OCI-M2 (cell line): ENCODE data around the gene SGCA.
A peak's percentile ranks its signal among the peaks of the same experiment; 100 is the strongest.

Source experiments
- DNase-seq: peaks from one replicate; lab custom pipeline; 2025; ENCODE audit not compliant: unreplicated experiment; lab: John Stamatoyannopoulos, UW

Gene SGCA

GRCh38 chr17:50149091-50149416 lies 16.8 kb upstream of the SGCA start:
- no peak for DNase-seq

DNA sequence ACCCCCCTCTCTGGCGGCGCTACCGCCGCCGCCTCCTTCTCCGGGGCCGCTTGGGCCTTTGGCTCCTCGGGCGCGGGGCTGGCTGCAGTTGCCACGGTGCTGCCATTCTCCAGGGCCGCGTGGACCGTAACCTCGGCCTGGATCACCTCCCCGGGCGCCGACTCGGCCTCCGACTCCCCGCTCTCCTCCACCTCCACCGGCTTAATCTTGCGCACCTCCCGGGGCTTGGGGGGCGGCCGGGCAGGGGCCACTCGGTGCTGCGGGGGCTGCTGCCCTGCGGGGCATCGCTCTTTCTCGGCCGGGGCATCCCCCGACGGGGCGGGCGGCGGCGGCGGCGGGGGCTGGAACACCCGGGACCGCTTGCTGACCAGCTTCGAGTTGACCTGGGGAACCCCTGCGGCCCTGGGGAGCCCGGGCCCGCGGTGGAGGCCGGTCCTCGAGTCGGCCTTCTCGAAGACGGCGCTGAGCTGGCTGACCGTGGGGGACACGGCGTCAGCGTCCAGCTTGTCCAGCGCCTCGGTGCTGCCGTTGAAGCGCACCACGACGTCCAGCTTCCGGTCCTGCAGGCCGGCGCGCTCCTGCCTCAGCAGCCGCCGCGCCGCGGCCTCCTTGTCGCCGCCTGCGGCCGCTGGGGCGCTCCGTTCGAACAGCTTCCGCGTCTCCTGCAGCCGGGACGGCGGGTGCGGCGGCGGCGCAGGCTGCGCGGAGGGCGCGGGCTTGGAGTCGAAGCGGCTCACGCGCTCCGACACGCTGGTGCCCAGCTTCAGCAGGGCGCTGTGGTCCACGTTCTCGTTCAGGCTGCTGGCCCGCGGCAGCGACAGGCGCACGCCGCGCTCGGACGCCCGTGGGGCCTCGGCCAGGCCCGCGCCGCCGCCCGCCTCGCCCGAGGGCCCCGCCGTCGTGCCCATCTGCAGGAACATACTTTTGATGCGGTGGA lies 16.1 kb upstream of the SGCA start:
- DNase-seq: no peak

DNA sequence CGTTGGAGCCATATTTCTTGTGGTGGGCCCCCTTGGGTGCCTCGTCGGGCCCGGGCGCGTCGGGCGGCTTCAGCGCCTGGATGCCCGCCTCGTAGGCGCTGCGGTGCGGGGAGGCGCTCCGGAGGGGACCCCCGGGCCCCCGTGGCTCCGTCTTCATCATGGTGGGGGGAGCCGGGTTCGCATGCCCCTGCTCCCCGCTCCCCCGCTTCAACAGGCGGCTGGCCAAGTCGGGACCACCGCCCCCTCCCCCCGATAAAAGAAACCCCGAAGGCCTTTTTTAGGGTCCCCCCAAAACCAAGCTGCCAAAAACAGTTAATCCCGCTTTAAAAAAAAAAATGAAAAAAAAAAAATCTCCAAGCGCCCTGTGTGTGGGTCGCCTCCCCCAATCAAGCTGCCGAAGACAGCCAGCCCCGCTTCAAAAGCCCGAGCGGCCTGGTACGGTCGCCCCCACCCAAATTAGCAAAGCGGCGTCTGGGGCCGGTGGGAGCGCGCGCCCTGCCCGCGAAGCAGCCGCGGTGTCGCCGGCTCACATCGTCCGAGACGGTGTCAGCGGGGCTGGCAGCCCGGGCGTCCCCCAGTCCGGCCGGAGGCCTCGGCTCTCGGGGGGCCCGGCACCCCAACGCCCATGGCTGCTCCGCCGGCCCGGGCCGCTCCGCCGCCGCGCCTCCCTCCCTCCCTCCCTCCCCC lies 15.3 kb upstream of the SGCA start, which contains the start of gene PPP1R9B:
Gene PPP1R9B, minus strand, starts transcription at position 324 of the 687 bp plus-strand sequence. Its CDS starts 164 bp downstream, at position 160.
- DNase-seq: no peak

- no peak for DNase-seq
Measured at GRCh38 chr17:50151041-50151936, 14.5 kb upstream of the SGCA start.

GRCh38 chr17:50151937-50152547 lies 13.8 kb upstream of the SGCA start:
- DNase-seq: no peak

DNA sequence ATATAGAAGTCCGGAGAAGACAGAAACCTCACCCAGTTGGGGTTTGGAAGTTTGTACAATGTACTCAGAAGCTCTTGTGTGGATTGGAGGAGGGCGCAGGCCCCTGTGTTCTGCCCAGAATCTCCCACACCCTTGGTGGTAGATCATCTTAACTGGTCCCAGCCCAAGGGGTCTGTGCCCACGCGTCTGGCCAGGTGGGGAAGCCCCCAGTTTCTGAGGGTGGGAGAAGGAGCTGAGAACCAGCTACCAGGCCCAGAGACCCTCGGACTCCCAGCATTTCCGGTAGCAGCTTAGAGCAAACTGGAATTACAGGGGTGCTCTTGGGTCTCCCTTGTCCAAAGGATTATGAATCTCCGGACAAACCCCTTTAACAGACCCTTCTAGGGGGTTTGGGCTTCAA lies 13.1 kb upstream of the SGCA start:
- DNase-seq: no peak

GRCh38 chr17:50153650-50154575 lies 11.9 kb upstream of the SGCA start:
- DNase-seq: no peak

GRCh38 chr17:50154604-50155003 lies 11.2 kb upstream of the SGCA start:
- DNase-seq: no peak

GRCh38 chr17:50155115-50155819 lies 10.5 kb upstream of the SGCA start:
- DNase-seq: no peak

- DNase-seq: no peak
Measured at GRCh38 chr17:50157891-50158290, 7.9 kb upstream of the SGCA start.

DNA sequence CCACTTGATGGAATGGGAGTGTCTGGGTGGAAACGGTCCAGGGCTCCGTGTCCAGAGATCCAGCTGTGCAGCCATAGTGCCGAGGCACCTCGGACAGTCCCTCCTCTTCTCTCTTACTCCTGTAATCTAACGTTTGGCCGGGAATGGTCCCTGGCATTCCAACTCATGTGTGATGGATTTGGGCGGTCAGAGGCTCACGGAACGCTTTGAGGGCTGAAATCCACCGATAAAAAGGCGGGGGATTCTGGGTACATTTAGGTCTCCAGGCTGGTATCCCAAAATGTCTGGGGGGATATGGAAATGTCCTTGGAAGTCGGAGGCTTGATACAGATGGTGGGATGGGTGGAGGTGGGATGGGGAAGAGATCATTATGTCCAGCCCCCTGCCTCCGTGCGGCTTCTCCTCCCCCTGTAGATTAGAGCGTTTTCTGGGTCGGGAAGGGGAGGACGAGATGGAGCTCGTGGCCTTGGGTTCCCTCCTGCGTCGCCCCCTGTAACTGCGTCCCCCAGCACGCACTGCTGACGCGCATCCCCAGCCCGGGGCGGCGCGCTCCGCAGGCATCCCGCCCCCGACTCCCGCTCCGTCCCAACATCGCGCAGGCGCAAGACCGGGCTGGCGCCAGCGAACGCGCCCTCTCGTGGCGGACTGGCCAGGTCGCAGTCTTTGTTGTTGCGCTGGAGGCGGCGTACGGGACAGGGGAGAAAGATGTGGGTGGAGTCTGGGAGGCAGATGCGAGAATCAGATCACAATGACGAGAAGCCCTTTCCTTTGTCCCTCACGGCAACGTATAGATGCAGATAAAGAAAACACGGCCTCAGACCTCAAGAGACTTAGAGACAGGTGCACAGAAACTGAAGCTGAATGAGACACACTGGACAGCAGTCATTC lies 4.5 kb upstream of the SGCA start:
- peak; percentile 47 for DNase-seq

DNA sequence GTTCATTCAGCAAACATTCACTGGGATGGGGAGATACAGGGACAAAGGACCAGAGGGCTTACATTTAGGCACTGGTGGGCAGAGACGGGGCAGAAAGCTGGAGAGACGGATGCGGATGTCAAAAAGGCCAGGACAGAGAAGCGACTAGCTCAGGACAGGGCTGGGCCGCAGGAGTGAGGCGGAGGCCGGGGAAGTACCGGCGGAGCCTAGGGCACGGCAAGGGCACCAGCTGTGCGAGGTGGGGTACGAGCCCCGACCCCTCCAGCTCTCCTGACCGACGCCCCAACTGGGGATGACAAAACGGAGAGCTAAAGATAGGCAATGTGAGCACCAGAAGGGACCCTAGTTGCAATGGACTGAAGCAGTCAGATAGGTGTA lies 3.9 kb upstream of the SGCA start:
- no peak for DNase-seq

GRCh38 chr17:50162466-50163254 lies 3.1 kb upstream of the SGCA start:
- DNase-seq: no peak

- no peak for DNase-seq
Measured at GRCh38 chr17:50163843-50164696, 1.7 kb upstream of the SGCA start.

DNA sequence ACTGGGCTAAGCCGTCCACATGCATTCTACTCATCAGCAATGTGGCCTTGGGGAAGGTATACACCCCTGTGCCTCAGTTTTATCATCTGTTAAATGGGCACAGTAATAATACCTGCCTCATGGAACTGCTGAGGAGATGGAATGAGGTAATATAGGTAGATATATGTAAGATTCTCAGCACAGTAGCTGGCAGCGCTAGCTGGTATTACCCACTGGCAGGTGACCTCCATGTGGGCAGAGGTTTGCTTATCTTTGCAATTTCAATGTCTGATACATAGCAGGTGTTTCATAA lies 1.2 kb upstream of the SGCA start:
- no peak for DNase-seq

GRCh38 chr17:50165066-50165465 lies 739 bp upstream of the SGCA start:
- no peak for DNase-seq

DNA sequence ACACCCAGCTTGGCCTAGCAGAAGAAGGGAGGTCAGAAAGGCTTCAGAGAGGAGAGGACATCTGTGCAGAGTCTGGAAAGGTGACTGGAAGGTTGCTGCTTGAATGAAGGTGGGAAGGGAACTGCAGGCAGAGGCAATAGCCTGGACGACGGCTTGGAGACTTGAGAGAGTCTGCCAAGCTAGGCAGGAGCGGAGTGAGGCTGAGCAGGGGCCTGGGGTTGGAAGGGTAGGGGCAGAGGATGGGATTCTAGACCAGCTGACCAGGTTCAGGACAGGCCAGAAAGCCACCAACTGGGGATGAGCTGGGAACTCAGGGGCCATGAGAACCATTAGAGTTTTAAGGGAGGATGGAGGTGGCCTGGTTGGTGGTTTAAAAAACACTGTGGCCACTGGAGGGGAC lies 339 bp upstream of the SGCA start:
- no peak for DNase-seq
